ENCODE data around the gene DOCK8.

The DOCK8 gene

GRCh38 chr9:468766-469426 lies 254.2 kb downstream of the DOCK8 start:
- DNase-seq = no peak

GRCh38 chr9:469672-470551 lies 255.2 kb downstream of the DOCK8 start:
- DNase-seq = peak; percentile 95

GRCh38 chr9:470552-471194 lies 256.0 kb downstream of the DOCK8 start:
- DNase-seq = no peak

- DNase-seq = no peak
Measured at GRCh38 chr9:471320-471719, 256.7 kb downstream of the DOCK8 start.

GRCh38 chr9:472479-473075 lies 257.9 kb downstream of the DOCK8 start:
- DNase-seq = no peak

GRCh38 chr9:477193-477592 lies 262.5 kb downstream of the DOCK8 start:
- DNase-seq = no peak

- DNase-seq = no peak
Measured at GRCh38 chr9:479304-479970, 264.8 kb downstream of the DOCK8 start.

- DNase-seq = no peak
Measured at GRCh38 chr9:479971-480350, 265.3 kb downstream of the DOCK8 start.

- DNase-seq = no peak
Measured at GRCh38 chr9:482739-483138, 268.1 kb downstream of the DOCK8 start.

GRCh38 chr9:486156-486555 lies 271.5 kb downstream of the DOCK8 start:
- DNase-seq = no peak

GRCh38 chr9:487429-487828 lies 272.8 kb downstream of the DOCK8 start:
- no peak for DNase-seq

- DNase-seq = no peak
Measured at GRCh38 chr9:488448-488847, 273.8 kb downstream of the DOCK8 start.

- DNase-seq = no peak
Measured at GRCh38 chr9:489198-490197, 274.8 kb downstream of the DOCK8 start.

- DNase-seq = no peak
Measured at GRCh38 chr9:494764-495163, 280.1 kb downstream of the DOCK8 start.

- DNase-seq = no peak
Measured at GRCh38 chr9:495739-496138, 281.1 kb downstream of the DOCK8 start.

GRCh38 chr9:503326-503725 lies 288.7 kb downstream of the DOCK8 start:
- no peak for DNase-seq

- peak; percentile 64 for DNase-seq
Measured at GRCh38 chr9:503881-504852, 289.5 kb downstream of the DOCK8 start, which contains the start of gene KANK1. Gene KANK1, plus strand, starts transcription at chr9:504695.

GRCh38 chr9:504921-505740 lies 290.5 kb downstream of the DOCK8 start:
- DNase-seq = no peak

GRCh38 chr9:505741-506059 lies 291.0 kb downstream of the DOCK8 start:
- DNase-seq = no peak

GRCh38 chr9:506281-506680 lies 291.6 kb downstream of the DOCK8 start:
- DNase-seq = no peak
